GM18508 (cell line): Measurements from ENCODE around the gene ZBTB1.

Source experiments
- ATAC-seq: cut with Tn5 transposase; IDR thresholded peaks from one replicate; pipeline ENCODE4 v1.9.1; 2021; ENCODE audit warnings: moderate number of reproducible peaks; ENCODE audit not compliant: insufficient read depth, unreplicated experiment

Gene ZBTB1, protein sequence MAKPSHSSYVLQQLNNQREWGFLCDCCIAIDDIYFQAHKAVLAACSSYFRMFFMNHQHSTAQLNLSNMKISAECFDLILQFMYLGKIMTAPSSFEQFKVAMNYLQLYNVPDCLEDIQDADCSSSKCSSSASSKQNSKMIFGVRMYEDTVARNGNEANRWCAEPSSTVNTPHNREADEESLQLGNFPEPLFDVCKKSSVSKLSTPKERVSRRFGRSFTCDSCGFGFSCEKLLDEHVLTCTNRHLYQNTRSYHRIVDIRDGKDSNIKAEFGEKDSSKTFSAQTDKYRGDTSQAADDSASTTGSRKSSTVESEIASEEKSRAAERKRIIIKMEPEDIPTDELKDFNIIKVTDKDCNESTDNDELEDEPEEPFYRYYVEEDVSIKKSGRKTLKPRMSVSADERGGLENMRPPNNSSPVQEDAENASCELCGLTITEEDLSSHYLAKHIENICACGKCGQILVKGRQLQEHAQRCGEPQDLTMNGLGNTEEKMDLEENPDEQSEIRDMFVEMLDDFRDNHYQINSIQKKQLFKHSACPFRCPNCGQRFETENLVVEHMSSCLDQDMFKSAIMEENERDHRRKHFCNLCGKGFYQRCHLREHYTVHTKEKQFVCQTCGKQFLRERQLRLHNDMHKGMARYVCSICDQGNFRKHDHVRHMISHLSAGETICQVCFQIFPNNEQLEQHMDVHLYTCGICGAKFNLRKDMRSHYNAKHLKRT

DNA sequence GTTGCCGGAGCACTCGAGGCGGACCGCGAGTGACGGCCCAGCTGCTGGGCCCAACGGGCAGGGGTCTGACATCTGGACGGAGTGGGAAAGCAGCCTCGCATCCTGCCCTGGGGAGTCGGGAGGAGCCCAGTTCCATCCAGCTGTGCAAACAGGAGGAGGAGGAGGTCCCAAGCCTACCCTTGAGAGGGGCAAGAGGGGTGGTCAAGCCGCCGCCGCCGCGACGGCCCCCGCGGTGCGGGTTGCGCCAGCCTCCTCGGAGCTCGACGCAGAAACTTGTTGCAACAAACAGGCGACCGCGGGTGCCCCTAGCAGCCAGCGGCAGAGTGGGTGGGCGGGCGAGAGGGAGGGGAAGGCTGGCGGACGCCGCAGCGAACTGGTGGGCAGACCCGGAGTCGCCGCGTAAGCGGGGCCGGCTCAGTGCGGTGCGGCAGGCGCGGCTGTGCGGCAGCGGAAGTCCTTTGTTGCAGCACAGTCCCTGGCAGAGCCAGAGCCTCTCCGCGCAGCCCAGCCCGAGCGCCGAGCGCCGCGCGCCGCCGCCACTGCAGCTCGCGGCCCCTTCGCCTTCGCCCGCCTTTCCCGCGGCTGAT is at the start of gene ZBTB1:
TSS of gene ZBTB1 (plus strand) at position 461 of the 587 bp plus-strand sequence. CDS start 16,735 bp downstream, outside the sequence.
- no peak for ATAC-seq

DNA sequence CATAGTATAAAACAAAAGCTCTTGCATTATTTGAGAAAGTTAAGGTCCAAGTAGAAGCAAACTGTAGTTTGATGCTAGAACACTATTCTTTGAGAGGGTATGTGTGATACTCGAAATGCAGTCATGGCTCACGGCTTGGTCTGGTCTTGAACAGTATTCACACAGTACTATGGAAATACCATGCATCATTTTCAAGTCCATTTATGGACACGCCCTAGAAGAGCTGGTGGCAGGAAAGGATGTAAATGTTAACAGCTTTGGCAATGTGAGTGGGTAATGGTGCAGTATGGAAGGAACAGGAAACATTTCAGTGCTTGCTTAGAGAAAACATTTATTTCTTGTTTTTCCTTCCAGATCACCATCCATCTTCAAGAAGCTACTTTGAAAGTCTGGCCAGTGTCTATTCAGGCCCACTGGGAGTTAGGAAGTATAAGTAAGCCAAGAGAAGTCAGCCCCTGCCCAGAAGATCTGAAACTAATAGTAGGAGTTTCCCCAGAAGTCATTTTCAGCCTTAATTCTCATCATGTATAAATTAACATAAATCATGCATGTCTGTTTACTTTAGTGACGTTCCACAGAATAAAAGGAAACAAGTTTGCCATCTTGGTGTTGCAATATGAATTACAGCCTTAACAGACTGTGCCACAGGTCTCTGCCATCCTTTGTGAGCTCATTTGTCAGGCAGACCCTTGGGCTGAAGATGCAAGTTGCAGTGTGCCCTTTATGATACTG is 45.0 kb upstream of the ZBTB1 start:
- no peak for ATAC-seq

DNA sequence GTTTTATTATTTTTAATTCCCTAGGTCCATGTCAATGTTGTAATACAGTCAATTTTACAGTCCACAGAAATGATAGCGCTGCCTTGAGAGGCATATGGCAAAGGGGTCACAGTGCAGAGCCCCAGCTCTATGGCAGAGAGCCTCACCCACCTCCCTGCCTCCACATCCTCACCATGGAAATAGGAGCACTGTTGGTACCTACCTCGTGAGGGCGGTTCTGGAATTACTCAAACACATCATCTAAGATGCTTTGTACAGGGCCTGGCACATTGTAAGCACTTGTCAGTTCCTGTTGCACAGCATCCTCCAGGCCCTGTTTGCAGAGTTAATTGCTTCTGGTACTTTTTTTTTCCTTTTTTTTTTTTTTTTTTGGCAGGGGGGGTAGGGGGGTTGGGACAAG is 43.3 kb upstream of the ZBTB1 start:
- no peak for ATAC-seq

DNA sequence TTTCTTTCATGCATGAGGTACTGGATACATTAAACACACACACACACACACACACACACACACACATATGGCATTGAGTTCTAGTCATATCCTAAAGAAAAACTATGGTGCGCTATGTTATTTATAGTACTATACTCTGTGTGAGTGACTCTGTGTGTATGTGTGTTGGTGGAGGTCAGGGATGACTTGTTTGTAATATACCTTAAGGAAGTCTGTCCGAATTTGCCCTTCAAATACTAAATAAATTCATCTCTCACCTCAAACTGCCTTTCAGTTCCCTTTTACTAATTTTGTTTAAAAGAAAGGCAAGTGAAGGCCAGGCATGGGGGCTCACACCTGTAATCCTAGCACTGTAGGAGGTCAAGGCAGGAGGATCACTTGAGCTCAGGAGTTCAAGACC is 41.4 kb upstream of the ZBTB1 start:
- ATAC-seq, result no peak

DNA sequence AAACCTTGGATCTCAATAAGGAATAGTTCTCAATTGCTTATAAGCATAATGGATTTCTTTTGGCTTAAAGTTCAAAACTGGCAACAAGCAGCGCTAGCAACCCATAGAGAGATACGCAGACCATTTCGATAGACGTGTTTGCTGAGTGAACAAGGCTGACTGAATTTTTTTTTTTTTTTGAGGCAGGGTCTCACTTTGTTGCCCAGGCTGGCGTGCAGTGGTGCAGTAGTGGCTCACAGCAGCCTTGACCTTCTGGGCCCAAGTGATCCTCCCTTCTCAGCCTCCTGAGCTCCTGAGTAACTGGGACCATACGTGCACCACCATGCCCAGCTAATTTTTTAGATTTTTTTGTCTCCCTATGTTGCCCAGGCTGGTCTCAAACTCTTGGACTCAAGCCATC is 40.7 kb upstream of the ZBTB1 start:
- ATAC-seq, result no peak

DNA sequence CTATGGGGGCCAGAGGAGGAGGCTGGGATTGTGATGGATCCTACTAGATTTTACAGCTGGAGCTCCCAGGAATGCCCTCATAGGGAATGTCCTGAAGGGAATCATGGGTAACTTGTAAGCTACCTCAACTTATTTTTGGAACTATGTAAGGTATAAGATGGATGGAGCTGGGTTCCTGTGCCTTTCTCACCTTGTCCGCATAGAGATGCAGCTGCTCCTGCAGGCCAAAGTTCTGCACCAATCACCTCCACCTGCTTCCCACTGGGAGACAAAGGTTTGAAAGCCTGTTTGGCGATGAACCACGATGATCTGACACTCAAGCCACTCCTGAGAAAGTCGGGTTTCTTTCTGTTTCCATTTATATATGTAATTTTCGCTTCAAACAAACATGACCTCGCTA is 39.9 kb upstream of the ZBTB1 start:
- no peak for ATAC-seq

DNA sequence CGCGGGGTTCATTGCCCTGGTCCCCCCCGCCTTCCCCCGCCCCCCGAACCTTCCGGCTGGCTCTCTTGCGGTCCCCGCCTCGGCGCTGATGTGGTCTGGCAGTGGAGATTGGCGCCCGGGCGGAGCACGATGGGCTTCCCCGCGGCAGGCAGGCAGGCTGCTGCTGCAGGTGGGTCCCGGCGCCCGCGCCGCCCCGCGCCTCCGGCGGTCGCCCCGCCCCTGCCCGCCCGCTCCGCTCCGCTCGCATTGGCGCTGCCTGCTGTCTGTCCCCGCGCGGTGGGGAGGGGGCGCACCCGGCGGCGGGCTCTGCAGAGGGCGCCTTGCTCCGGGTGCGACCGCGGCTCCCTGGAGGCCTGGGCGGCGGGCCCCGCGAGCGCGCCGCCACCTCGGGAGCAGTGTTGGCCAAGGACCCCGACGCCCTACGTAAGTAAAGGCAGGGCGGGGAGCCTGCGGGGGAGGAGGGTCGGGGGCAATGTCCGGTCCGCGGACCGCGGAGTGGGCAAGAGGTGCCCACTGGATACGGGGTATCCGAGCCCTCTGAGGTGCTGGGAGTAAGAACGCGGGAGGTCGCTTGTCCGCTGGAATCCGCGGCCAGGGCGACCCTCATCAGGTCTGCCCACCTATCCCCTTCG is 39.3 kb upstream of the ZBTB1 start, which contains the start of gene AKAP5:
TSS of gene AKAP5 (plus strand) at position 309 of the 632 bp plus-strand sequence. CDS start 2,896 bp downstream, outside the sequence.
- no peak for ATAC-seq

DNA sequence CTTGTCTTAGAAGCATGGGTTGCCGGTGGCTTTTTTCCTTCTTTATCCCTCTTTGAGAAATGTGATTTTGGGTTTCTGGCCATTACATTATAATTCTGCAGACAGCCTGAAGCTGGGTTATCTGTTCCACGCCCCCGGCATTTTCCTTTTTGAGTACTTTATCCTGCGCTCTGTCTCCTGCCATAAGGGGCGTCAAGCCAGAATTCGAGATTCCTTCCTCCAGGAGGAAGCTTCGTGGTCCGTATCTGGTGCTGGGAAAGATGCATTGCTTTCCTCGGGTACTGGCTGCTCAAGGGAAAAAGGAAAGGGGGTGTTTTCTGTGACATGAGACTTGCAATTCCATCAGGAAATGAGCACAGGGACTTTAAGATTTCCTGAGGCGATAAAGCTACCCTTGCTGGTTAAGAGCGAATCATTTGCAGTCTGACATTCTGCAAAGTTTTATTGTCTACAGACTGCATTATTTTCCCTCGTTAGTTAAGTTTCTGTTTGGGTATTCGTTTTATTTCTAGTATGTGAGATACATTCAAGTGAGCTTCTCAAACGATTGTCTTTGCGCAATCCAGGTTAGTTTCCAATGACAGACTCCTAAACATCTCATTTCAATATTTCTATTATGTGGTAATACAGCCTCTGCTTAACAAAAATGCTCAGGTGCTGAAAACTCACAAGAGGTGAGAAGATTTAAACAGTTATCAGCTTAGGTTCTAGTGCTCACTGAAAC is 38.6 kb upstream of the ZBTB1 start:
- ATAC-seq, result no peak

DNA sequence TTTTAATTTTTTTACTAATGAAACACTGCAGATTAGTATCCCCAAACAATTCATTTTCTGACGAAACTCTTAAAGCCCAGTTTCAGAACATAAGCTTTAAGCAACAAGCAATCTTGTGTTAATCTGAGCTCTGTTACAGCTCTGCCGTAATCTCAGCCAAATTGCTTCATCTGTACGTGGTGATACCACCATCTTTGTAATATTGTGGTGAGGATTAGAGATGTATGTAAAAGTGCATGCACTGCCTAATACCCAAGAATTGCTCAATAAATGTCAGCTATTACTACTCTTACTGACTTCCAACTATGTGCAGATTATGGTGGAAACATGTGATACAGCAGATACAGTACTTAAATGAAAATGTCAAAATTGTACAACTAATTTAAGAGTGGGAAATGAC is 37.5 kb upstream of the ZBTB1 start:
- no peak for ATAC-seq

DNA sequence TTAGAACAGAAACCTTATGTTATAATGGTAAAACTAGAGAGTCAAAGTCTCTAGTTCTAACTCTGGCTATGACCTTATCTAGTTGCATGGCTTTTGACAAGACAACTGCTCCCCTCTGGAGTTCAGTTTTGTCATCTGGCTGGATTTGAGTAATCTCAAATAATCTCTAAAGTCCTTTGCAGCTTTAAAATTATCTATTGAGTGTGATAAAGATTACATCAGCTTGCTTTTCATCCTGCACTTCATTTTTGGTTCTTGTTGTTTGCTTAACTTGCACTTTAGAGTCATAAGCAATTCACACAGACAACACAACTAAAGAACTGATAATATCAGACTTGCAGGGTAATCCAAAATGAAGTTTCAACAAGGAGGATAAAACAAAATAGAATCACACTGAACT is 37.0 kb upstream of the ZBTB1 start:
- no peak for ATAC-seq

DNA sequence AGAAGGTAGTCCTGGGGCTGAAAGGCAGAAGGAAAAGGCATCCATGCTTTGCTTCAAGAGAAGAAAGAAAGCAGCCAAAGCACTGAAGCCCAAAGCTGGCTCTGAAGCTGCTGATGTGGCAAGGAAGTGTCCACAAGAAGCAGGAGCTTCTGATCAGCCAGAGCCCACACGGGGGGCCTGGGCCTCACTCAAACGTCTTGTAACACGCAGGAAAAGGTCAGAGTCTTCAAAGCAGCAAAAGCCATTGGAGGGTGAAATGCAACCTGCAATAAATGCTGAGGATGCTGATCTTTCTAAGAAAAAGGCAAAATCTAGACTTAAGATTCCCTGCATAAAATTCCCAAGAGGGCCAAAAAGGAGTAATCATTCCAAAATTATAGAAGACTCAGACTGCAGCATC is 36.1 kb upstream of the ZBTB1 start:
- no peak for ATAC-seq

DNA sequence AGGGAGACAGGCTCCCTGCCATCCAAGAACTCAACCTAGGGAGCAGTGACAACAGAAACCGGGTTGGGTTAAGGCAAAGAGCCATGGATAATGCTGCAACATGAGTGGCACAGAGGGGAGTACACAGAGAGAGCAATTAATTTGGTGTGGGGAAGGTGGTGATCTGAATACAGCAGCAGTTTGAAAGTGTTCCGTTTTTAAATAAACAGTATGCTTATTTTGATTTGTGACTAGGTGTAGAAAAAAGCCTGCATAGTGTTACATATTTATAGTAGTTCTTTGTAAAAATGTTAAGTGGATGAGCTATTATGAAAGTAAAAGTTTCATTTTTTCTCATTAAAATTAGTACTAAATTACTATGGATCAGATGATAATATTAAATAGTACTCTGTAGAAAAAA is 30.5 kb upstream of the ZBTB1 start:
- no peak for ATAC-seq

DNA sequence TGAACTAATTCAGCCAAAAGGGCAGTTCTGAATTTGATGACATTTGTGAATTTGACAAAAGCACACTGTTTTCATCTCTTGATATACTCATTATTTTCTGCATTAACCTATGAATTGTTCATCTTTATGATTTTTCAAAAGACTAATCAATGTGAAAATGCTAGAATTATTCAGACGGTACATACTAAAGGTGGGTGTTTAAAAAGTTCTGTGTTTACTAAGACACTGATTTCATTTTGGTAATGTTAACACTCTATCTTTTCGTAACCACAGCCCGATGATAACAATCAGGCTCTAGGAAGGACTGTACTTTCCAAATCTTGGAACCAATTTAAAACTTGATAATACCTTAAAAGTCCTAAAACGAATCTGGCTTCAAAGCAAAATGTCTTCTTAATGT is 29.9 kb upstream of the ZBTB1 start:
- no peak for ATAC-seq

DNA sequence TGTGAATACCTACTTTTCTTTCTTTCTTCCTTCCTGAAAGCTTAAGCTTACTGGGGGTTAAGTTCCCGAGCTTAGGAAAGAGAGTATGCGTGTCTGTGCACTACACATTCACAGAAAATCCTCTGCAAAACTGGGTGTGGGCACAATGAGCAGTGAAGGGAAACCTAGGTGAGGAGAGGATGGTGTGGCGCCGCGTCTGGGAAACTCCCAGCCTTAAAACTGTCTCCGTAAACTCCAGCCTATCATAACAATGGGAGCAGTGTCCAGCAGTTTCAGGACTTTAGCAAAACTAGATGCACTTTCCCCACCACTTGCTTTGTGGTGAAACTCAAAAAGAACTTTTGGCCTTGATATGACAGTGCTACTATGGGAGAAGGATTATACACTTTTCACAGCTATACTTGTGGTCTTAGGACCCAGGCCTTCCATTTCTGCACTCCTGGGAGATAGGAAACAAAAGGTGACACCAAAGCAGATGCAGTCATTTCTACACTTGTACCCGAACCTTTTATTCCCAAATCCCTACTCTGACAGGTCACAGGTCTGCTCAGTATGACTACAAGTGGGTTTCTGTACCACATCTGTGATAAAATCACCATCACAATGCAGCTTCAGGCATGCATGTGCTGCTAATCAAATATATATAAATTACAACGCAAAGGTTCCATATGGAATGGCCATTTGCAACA is 28.8 kb upstream of the ZBTB1 start:
- ATAC-seq, result no peak

DNA sequence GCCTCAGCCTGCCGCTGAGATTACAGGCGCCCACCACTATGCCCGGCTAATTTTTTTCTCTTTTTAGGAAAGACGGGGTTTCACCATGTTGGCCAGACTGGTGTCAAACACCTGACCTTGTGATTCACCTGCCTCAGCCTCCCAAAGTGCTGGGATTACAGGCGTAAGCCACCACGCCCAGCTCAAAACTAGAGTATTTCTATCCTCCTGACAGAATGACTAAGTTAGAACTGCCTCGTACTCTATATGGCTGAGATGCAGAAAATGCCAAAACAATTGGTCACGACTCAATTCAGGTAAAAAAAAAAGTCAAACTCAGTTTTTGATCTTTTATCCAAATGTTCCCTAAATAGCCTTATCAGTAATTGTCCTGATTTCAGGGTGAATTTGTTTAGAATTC is 28.1 kb upstream of the ZBTB1 start:
- ATAC-seq, result no peak

DNA sequence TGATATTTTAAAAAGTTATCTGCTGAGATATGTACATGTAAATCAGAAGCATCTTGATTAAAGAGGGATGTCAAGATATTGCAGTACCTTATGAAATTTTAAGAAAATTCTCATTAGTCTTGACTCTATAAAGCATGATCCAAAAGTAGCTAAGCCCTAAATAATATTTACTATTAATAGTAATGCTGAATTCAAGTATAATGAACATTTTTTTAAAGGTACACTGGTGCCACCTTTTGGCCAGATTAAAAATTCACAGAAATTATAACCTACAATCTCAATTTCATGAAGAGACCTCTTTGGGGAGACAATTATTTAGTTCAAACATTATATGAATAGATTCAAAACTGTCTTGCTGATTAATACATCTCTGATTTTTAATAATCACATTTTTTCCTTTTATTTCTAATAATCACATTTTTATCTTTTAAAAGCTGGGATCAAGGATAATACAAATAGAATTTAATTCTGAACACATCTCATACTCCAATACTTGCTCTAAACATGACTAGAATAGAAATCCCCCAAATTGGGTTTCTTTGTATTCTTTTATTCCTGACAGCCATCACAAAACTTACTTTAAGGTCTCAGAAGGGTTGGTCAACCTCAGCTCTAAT is 25.8 kb upstream of the ZBTB1 start:
- ATAC-seq, result no peak

DNA sequence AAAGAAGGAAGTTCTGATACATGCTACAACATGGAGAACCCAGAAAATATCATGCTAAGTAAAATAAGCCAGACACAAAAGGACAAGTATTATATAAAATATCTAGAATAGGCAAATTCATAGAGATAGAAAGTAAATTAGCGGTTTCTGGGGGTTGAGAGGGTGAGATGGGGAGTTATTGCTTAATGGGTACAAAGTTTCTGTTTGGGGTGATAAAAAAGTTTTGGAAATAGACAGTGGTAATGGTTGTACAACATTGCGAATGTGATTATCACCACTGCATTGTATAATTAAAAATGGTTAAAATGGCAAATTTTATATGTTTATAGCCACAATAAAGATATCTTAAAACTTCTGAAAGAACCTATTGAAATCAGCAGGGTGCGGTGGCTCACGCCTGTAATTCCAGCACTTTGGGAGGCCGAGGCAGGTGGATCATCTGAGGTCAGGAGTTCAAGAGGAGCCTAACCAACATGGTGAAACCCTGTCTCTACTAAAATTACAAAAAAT is 15.9 kb upstream of the ZBTB1 start:
- no peak for ATAC-seq

DNA sequence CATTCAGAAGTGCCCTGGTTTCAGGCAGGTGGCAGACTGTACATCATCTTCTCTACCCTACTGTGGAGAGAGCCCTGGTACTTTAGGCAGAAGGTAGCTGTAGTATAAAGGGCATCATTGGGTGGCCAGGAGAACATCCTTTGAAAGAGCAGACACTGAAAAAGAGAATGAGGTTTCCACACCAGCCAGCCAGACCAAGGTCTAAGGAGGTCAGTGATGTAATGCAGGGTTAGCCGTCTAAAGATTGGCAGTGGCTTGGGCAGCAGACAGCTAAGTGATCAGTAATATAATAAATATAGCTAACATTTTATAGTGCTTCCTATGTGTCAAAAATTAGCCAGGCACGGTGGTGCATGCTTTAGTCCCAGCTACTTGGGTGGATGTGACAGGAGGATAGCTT is 12.9 kb upstream of the ZBTB1 start:
- ATAC-seq, result no peak
